MM.1S (cell line): ENCODE data around the gene WDFY4.

ENCODE experiments used
- DNase-seq: peaks from one replicate; pipeline ENCODE4 v3.0.0-alpha.2; 2015
- H2AFZ ChIP-seq: fragments of 300-600 bp; sonication (generic); 2 replicates; pipeline ENCODE4 v1.6.0; 2016; ENCODE audit warnings: antibody characterized with exemption, low read length
- H3F3A ChIP-seq: fragments of 300-600 bp; sonication (generic); 2 replicates; pipeline ENCODE4 v1.6.1; 2016; ENCODE audit warnings: mild to moderate bottlenecking, antibody characterized with exemption, low read length, moderate library complexity, mixed read lengths; ENCODE audit not compliant: insufficient read depth
- H3K27ac ChIP-seq: fragments of 300-600 bp; sonication (generic); 2 replicates; pipeline ENCODE4 v1.5.1; 2016; ENCODE audit warnings: mild to moderate bottlenecking, low read length
- H3K27me3 ChIP-seq: fragments of 300-600 bp; sonication (generic); replicated peaks from 2 replicates; pipeline ENCODE4 v1.6.0; 2016; ENCODE audit warnings: low read length; ENCODE audit not compliant: insufficient read depth
- H3K36me3 ChIP-seq: fragments of 300-600 bp; sonication (generic); replicated peaks from 2 replicates; pipeline ENCODE4 v1.6.1; 2016; ENCODE audit warnings: mild to moderate bottlenecking, low read length, mixed read lengths; ENCODE audit not compliant: insufficient read depth
- H3K4me1 ChIP-seq: fragments of 300-600 bp; sonication (generic); 2 replicates; pipeline ENCODE4 v1.6.1; 2016; ENCODE audit warnings: low read length, mixed read lengths
- H3K4me2 ChIP-seq: fragments of 300-600 bp; sonication (generic); 2 replicates; pipeline ENCODE4 v1.6.0; 2016; ENCODE audit warnings: low read depth, low read length
- H3K4me3 ChIP-seq: fragments of 300-600 bp; sonication (generic); 2 replicates; pipeline ENCODE4 v1.5.1; 2016; ENCODE audit warnings: low read length, mixed read lengths
- H3K79me2 ChIP-seq: fragments of 300-600 bp; sonication (generic); 2 replicates; pipeline ENCODE4 v1.6.1; 2016; ENCODE audit warnings: mixed run types, low read length, mixed read lengths
- H3K9ac ChIP-seq: fragments of 300-600 bp; sonication (generic); 2 replicates; pipeline ENCODE4 v1.6.1; 2016; ENCODE audit warnings: low read length, mixed read lengths
- H3K9me2 ChIP-seq: fragments of 300-600 bp; sonication (generic); replicated peaks from 2 replicates; pipeline ENCODE4 v1.6.1; 2016; ENCODE audit warnings: mild to moderate bottlenecking, low read length, mixed read lengths; ENCODE audit not compliant: insufficient read depth
- H3K9me3 ChIP-seq: fragments of 300-600 bp; sonication (generic); replicated peaks from 2 replicates; pipeline ENCODE4 v1.6.1; 2016; ENCODE audit warnings: mild to moderate bottlenecking, low read length, mixed read lengths; ENCODE audit not compliant: insufficient read depth
- H4K20me1 ChIP-seq: fragments of 300-600 bp; sonication (generic); 2 replicates; pipeline ENCODE4 v1.6.1; 2016; ENCODE audit warnings: mild to moderate bottlenecking, low read length, moderate library complexity, mixed read lengths; ENCODE audit not compliant: insufficient read depth
- CTCF ChIP-seq: fragments of 300-600 bp; sonication (generic); IDR thresholded peaks from 2 replicates; pipeline ENCODE4 v1.5.1; 2016; ENCODE audit warnings: antibody characterized with exemption, low read length, mixed read lengths
- EZH2 ChIP-seq: fragments of 300-600 bp; sonication (generic); optimal IDR thresholded peaks from 2 replicates; pipeline ENCODE3; 2017; ENCODE audit warnings: low read depth, mild to moderate bottlenecking, antibody characterized with exemption, low read length, mixed read lengths
- EZH2phosphoT487 ChIP-seq: fragments of 300-600 bp; sonication (generic); IDR thresholded peaks from 2 replicates; pipeline ENCODE4 v1.6.1; 2018; ENCODE audit warnings: antibody characterized with exemption, low read length

WDFY4 gene

GRCh38 chr10:48790457-48791044, 105.9 kb downstream of the WDFY4 start:
- no peaks in the 10 kb centered on the region for H3K9me2 ChIP-seq
- H3K4me2 ChIP-seq = no peak overlapping the region
- H3K27me3 ChIP-seq = no peaks in the 10 kb centered on the region
- no peaks in the 10 kb centered on the region for H3K36me3 ChIP-seq
- no peak for DNase-seq
- TF ChIP-seq CTCF = no peak
- TF ChIP-seq EZH2phosphoT487 = no peak
- no peak for TF ChIP-seq EZH2
- no peaks in the 10 kb centered on the region for H3K4me1 ChIP-seq
- H4K20me1 ChIP-seq = no peaks in the 10 kb centered on the region
- no peaks in the 10 kb centered on the region for H3F3A ChIP-seq
- no peak overlapping the region for H3K9ac ChIP-seq
- H3K79me2 ChIP-seq = no peaks in the 10 kb centered on the region
- no peak overlapping the region for H2AFZ ChIP-seq
- H3K9me3 ChIP-seq = no peaks in the 10 kb centered on the region
- H3K4me3 ChIP-seq = no peak overlapping the region
- H3K27ac ChIP-seq = no peak overlapping the region

- no peak for DNase-seq
- Histone ChIP-seq H3K27me3 (no peaks in the 10 kb centered on the region), H3K4me3 (no peak overlapping the region), H3K36me3 (no peaks in the 10 kb centered on the region), H3K27ac (no peak overlapping the region), H4K20me1 (no peaks in the 10 kb centered on the region), H3K4me1 (no peaks in the 10 kb centered on the region), H3K9me3 (no peaks in the 10 kb centered on the region), H3K79me2 (no peaks in the 10 kb centered on the region), H3K9me2 (no peaks in the 10 kb centered on the region), H2AFZ (no peak overlapping the region), H3F3A (no peaks in the 10 kb centered on the region), H3K9ac (no peak overlapping the region), H3K4me2 (no peak overlapping the region)
- no peak for TF ChIP-seq EZH2phosphoT487
- no peak for TF ChIP-seq CTCF
- no peak for TF ChIP-seq EZH2
These were observed 106.7 kb downstream of the WDFY4 start for GRCh38 chr10:48791267-48791928.

GRCh38 chr10:48792121-48792520, 107.4 kb downstream of the WDFY4 start:
- Histone ChIP-seq H3K4me2 (no peak overlapping the region), H3K9me3 (no peaks in the 10 kb centered on the region), H3K27me3 (no peaks in the 10 kb centered on the region), H3K27ac (no peak overlapping the region), H3K79me2 (no peaks in the 10 kb centered on the region), H3K4me3 (no peak overlapping the region), H3K9ac (no peak overlapping the region), H3K9me2 (no peaks in the 10 kb centered on the region), H3F3A (no peaks in the 10 kb centered on the region), H3K36me3 (no peaks in the 10 kb centered on the region), H2AFZ (no peak overlapping the region), H3K4me1 (no peaks in the 10 kb centered on the region), H4K20me1 (no peaks in the 10 kb centered on the region)
- TF ChIP-seq CTCF (no peak), EZH2 (no peak), EZH2phosphoT487 (no peak)
- DNase-seq = no peak
